Suprapubic skin (tissue), 4 donors: Measurements from ENCODE around the gene DEPP1.

Source experiments
- EP300 ChIP-seq: sonication (generic); formaldehyde crosslinking; IDR thresholded peaks from one replicate; pipeline ENCODE4 v1.6.1; 2017; ENCODE audit warnings: antibody characterized with exemption
- POLR2A ChIP-seq, 2 donors: fragments of 450-650 bp; IDR thresholded peaks; one replicate each; pipeline ENCODE4 v1.6.1; 2017; ENCODE audit warnings: antibody characterized with exemption in 2 of 2, mild to moderate bottlenecking in 2 of 2, moderate library complexity in 2 of 2
- POLR2AphosphoS5 ChIP-seq, 3 donors: sonication (generic); formaldehyde crosslinking; IDR thresholded peaks; one replicate each; pipeline ENCODE4 v1.6.1; 2017; ENCODE audit warnings: antibody characterized with exemption in 3 of 3
- TF ChIP-seq, protein P1 (sequence below), 2 donors: fragments of 200-600 bp in 1 of 2; fragments of 450-650 bp in 1 of 2; sonication (generic) in 1 of 2; IDR thresholded peaks; one replicate each; pipeline ENCODE4 v1.5.1; 2016 to 2019; ENCODE audit warnings: antibody characterized with exemption in 2 of 2, mild to moderate bottlenecking in 1 of 2, moderate library complexity in 1 of 2

DNA sequence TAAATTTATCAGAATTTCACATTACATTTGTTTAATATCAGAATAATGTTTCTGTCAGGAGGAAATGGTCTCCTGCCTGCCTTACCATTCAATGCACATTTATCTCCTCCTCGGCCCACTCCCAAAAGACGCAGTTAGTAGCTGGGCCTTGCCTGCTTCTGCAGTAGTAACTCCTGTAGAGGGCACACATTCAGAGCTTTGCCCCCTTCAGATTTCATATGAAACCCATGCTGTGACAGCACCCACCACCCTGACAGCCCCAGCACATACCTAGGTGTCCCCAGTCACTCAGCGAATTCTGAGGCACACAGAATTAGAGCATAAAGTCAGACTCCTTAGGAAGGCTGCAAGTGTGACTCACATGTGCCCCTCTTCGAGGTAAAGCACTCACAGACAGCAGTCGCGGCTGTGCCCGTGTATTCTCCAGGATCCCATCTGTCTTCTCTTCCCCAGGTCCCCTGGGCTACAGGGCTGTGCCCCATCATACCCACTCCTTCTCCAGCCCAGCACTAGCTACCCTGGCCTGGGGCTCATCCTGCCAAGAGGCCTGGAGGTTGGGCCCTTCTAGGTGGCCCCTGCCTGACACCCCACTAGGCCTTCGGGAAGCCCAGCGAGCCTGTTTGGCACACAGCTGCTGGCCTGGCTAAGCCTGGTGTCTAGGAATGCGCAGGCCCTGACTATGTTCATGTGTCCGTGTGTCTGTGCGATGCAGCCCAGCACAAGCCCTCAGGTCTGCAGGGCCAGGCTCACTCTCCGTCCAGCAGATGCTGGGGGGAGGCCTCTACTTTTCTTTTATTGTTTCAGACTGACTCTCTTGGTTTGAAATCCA, 4.7 kb upstream of the DEPP1 start:
- TF ChIP-seq, protein P1, sequence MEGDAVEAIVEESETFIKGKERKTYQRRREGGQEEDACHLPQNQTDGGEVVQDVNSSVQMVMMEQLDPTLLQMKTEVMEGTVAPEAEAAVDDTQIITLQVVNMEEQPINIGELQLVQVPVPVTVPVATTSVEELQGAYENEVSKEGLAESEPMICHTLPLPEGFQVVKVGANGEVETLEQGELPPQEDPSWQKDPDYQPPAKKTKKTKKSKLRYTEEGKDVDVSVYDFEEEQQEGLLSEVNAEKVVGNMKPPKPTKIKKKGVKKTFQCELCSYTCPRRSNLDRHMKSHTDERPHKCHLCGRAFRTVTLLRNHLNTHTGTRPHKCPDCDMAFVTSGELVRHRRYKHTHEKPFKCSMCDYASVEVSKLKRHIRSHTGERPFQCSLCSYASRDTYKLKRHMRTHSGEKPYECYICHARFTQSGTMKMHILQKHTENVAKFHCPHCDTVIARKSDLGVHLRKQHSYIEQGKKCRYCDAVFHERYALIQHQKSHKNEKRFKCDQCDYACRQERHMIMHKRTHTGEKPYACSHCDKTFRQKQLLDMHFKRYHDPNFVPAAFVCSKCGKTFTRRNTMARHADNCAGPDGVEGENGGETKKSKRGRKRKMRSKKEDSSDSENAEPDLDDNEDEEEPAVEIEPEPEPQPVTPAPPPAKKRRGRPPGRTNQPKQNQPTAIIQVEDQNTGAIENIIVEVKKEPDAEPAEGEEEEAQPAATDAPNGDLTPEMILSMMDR (IDR thresholded peaks at IDR 0.05): no peak
- TF ChIP-seq POLR2AphosphoS5 (IDR thresholded peaks at IDR 0.05) (no peak), POLR2A (IDR thresholded peaks at IDR 0.05) (no peak), EP300 (no peak)
